Measurements from ENCODE around the gene CRTC3.

DNA sequence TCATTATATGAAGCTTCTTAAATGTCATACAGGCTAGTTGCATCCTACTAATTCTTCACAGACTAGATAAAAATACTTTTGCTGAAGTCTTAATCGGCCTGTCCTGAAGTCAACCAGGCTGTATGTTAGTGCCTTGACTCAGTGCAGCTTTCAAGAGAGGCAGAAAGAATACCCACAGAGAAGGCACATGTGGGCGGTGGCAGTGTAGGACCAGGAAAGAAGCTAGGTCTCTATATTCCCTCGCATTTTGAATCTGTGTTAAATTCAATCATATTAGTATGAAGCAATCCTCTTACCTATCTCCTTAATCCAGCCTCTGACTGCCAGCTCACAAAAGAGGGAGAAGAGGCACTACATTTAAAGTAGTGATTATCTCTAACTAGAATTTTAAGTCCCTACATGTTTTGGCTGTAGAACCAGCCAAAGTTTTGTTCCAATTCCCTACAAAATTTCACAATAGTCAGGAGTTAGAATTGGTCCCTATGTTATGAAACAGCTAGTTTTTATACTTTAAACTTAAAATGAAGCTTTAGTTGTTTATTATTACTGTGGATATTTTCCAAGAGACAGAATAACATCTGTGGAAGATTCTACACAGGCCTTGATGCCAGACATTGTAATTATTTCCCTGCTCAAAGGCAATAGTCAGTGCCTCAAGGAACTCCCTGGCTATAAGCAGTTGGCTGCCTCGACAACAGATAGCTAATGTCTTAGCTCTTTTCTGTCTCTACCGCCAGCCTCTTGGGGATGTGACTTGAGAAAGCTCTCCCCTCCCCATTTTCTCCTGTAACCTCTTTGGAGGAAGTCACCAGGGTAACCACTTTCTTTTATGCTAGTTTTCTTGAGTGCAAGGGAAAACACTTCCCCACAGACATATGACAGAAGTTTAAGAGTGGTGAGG lies 31.9 kb downstream of the CRTC3 start:
- TF ChIP-seq, protein P1, sequence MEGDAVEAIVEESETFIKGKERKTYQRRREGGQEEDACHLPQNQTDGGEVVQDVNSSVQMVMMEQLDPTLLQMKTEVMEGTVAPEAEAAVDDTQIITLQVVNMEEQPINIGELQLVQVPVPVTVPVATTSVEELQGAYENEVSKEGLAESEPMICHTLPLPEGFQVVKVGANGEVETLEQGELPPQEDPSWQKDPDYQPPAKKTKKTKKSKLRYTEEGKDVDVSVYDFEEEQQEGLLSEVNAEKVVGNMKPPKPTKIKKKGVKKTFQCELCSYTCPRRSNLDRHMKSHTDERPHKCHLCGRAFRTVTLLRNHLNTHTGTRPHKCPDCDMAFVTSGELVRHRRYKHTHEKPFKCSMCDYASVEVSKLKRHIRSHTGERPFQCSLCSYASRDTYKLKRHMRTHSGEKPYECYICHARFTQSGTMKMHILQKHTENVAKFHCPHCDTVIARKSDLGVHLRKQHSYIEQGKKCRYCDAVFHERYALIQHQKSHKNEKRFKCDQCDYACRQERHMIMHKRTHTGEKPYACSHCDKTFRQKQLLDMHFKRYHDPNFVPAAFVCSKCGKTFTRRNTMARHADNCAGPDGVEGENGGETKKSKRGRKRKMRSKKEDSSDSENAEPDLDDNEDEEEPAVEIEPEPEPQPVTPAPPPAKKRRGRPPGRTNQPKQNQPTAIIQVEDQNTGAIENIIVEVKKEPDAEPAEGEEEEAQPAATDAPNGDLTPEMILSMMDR (IDR thresholded peaks at IDR 0.05): no peak
- TF ChIP-seq POLR2A (IDR thresholded peaks at IDR 0.05): no peak

All from Peyer's patch (tissue), 4 donors.